ENCODE measurements around the gene NEDD4L.

DNA sequence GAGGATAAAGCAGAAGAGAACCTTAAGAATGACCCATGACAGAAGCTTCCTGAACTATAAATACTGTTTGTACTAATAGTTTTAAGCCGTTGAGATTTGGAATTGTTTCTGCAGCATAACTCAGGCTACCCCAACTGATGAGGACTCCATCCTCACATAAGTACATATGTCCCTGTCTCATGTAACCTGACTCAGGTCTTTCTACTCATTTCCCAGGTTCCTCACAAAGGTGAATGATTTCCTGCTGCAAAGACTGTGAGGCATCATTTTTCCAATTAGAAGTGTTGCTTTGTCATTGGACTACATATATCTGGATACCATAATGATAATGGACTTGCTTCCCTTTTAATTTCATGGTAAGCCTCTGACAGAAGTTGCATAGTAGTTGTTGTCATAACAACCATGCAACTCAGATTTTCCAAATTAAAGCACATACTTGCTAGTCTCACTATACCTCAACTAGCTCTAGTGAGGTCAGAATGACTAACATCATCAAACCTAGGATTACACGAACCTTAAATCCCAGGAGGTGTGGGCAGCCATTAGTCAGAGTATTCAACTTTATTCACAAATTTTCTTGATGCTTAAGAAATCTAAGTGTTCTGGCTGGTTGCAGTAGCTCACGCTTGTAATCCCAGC is 38.0 kb upstream of the NEDD4L start:
- TF ChIP-seq, protein P1, sequence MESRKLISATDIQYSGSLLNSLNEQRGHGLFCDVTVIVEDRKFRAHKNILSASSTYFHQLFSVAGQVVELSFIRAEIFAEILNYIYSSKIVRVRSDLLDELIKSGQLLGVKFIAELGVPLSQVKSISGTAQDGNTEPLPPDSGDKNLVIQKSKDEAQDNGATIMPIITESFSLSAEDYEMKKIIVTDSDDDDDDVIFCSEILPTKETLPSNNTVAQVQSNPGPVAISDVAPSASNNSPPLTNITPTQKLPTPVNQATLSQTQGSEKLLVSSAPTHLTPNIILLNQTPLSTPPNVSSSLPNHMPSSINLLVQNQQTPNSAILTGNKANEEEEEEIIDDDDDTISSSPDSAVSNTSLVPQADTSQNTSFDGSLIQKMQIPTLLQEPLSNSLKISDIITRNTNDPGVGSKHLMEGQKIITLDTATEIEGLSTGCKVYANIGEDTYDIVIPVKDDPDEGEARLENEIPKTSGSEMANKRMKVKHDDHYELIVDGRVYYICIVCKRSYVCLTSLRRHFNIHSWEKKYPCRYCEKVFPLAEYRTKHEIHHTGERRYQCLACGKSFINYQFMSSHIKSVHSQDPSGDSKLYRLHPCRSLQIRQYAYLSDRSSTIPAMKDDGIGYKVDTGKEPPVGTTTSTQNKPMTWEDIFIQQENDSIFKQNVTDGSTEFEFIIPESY (IDR thresholded peaks at IDR 0.05), result no peak
- no peak for TF ChIP-seq MXI1 (IDR thresholded peaks at IDR 0.05; ENCODE audit: low read depth, low read length)
- no peak for TF ChIP-seq JUNB (IDR thresholded peaks at IDR 0.05)
- no peak for TF ChIP-seq POLR2AphosphoS5 (IDR thresholded peaks at IDR 0.05; ENCODE audit: low read length)
- TF ChIP-seq PAX5 (IDR thresholded peaks at IDR 0.05; ENCODE audit: borderline replicate concordance, low read depth, low read length), result no peak
- TF ChIP-seq CTCF (IDR thresholded peaks at IDR 0.05 in 2 of 3, conservative IDR thresholded peaks at IDR 0.05 in 1 of 3; ENCODE audit: control insufficient read depth in 2 of 3, extremely low read depth in 1 of 3, insufficient read depth in 1 of 3, low read depth in 3 of 3, low read length in 3 of 3), result no peak
- TF ChIP-seq NFYB (IDR thresholded peaks at IDR 0.05; ENCODE audit: insufficient read depth, low read depth, low read length), result no peak
